ENCODE results near the gene MRAP.

MRAP gene

DNA sequence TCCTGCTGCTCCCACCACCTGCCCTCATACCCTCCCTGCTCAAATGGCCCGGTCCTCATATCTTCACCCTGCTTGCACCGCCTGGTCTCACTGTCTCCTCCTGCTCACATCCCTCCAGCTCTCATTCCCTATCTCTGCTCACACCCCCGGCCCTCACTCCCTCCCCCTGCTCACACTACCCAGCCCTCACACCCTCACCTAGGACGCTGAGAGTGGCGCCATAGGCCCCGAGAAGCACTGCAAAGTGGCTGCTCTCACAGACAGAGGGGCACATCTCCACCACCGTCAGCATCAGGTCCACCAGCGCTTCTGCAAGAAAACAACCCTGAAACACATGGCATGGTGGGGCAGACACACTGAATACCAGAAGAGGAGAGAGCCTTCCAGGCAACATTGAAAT lies 38.6 kb downstream of the MRAP start:
- no peak overlapping the region for H3K4me3 ChIP-seq (ENCODE audit: low read length)
- peak overlapping the region; percentile 7 for H3K9ac ChIP-seq (ENCODE audit: low read depth, low read length)
- no peaks in the 10 kb centered on the region for H3K27me3 ChIP-seq (ENCODE audit: control insufficient read depth, insufficient read depth, low read length)
- peaks cover 54% of the 10 kb centered on the region for H3K4me1 ChIP-seq (ENCODE audit: control insufficient read depth, insufficient read depth, low read length)
- peak overlapping the region; percentile 17 for H3K4me2 ChIP-seq (ENCODE audit: low read length)
- peaks cover 3% of the 10 kb centered on the region for H3K9me3 ChIP-seq (replicated peaks; ENCODE audit: low read length)
- H3K36me3 ChIP-seq (ENCODE audit: insufficient read depth, low read length), result peaks cover 67% of the 10 kb centered on the region

DNA sequence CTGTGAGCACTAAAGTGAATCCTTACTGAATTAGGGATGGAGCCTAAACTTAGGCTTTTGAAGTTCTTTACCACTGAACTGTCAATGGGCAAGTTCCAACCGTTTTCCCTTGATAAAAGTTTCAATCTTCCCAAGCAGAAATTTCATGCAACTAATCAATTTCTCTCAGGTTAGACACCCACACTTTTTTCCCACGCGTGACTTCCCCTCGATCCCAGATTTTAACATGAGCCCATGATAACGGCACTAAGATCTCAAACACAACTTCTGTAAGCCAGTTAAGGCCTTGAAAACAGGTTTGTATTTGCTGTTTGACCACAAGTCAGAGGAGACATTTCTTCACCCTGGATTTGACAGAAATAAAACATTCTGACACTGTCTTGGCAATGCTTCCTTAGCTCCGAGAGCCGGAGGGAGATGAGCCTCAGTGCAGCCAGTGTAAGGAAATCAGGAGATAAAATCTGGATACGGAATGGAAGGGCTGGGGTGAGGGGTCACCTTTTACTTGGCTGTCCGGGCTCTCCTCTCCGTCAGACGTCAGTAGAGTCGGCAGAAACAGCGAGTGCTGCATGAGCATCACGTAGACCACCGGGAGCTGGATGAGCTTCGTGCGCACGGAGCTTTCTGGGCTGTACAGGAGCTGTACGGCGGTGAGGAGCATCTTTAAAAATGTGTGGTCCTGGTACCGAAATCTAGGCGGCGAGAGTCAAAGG lies 39.7 kb downstream of the MRAP start:
- Histone ChIP-seq H3K9ac (ENCODE audit: low read depth, low read length) (no peak overlapping the region), H3K9me3 (replicated peaks; ENCODE audit: low read length) (no peaks in the 10 kb centered on the region), H3K4me1 (ENCODE audit: control insufficient read depth, insufficient read depth, low read length) (peaks cover 54% of the 10 kb centered on the region), H3K27me3 (ENCODE audit: control insufficient read depth, insufficient read depth, low read length) (no peaks in the 10 kb centered on the region), H3K4me3 (ENCODE audit: low read length) (no peak overlapping the region), H3K4me2 (ENCODE audit: low read length) (no peak overlapping the region), H3K36me3 (ENCODE audit: insufficient read depth, low read length) (peaks cover 69% of the 10 kb centered on the region)

DNA sequence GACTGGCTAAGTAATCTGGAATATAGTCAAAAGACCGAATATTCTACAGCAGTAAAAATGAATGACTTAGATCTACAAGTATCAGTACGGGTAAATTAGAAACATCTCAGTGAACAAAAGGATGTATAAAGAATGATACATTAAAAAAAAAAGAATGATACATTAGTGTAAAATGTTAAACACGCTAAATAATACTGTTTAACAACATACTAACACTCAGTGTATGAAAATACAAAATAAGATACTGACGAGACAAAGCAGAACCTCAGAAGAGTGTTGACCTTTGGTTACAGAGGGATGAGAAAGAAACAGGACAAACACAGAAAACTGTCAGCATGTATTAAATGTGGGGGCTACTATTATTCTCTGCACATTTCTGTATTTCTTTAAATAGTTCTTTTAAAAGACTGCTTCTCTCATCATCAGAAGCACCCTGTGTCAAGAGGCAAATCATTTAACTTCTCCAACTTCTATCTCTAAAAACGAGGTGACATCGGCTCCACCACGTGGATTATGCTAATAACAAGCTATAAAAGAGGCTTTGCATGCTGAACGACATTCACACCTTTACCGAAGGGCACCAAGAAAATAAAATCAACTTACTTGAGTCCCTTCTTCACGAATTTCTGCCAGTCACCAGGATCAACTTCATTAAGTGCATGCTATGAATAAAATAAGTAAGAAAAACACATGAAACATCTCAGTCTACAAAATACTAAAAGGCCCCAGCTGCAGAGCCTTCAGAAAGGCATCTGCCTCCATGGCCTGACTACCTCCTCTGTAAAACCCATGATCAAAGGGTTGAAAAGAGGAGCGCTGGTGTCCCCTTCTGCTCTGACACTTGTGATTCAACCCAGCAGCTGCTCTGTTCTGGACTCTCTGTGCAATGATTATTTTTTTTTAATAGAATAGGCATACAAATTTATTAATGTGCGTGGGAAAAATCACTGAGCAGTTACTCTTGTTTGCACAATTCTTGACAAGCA lies 42.5 kb downstream of the MRAP start:
- Histone ChIP-seq H3K27me3 (ENCODE audit: control insufficient read depth, insufficient read depth, low read length) (no peaks in the 10 kb centered on the region), H3K4me3 (ENCODE audit: low read length) (no peak overlapping the region), H3K9ac (ENCODE audit: low read depth, low read length) (peak overlapping the region; percentile 10), H3K4me2 (ENCODE audit: low read length) (no peak overlapping the region), H3K9me3 (replicated peaks; ENCODE audit: low read length) (peaks cover 13% of the 10 kb centered on the region), H3K36me3 (ENCODE audit: insufficient read depth, low read length) (peaks cover 74% of the 10 kb centered on the region), H3K4me1 (ENCODE audit: control insufficient read depth, insufficient read depth, low read length) (peaks cover 37% of the 10 kb centered on the region)

DNA sequence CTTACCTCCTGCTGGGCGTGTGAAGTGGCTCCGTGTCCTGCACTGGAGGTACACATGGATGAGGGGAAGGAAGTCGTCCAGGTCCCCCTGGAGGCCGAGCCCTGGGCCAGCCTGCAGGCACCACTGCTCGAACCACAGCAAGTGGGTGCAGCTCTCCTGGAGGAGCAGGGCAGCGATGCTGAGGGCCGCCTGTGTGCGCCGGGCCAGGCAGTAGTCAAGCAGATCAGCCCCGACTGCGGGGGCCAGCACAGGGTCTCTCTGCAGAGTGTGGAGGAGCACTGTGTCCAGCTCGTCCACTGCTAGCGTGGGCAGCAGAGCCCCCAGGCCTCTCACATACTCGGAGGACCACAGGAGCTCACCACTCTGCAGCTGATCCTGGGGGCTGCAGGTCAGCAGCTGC lies 48.3 kb downstream of the MRAP start:
- H3K4me1 ChIP-seq (ENCODE audit: control insufficient read depth, insufficient read depth, low read length), result no peaks in the 10 kb centered on the region
- no peaks in the 10 kb centered on the region for H3K27me3 ChIP-seq (ENCODE audit: control insufficient read depth, insufficient read depth, low read length)
- H3K9me3 ChIP-seq (replicated peaks; ENCODE audit: low read length), result peaks cover 13% of the 10 kb centered on the region
- H3K36me3 ChIP-seq (ENCODE audit: insufficient read depth, low read length), result peaks cover 96% of the 10 kb centered on the region
- H3K4me2 ChIP-seq (ENCODE audit: low read length), result no peak overlapping the region
- no peak overlapping the region for H3K9ac ChIP-seq (ENCODE audit: low read depth, low read length)
- no peak overlapping the region for H3K4me3 ChIP-seq (ENCODE audit: low read length)

DNA sequence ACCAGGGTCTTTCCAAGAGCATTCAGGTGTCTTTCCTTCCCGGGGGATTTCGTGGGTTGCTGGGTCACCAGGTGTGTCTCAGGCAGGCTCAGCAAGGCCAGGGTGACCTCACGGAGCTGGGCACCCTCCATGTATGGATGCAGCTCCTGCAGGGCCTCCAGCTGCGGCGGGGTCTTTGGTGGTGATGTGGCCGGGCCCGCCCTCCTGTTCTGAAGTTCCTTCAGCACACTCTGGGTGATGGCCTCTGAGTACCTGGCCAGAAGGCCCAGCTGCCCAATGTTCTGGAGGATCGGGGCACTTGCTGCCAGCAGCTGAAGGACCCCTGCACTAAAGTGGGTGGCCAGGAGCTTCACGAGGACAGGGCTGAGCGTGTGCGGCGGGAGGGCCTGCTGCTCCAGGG lies 48.7 kb downstream of the MRAP start:
- Histone ChIP-seq H3K9me3 (replicated peaks; ENCODE audit: low read length) (peaks cover 13% of the 10 kb centered on the region), H3K4me1 (ENCODE audit: control insufficient read depth, insufficient read depth, low read length) (no peaks in the 10 kb centered on the region), H3K4me3 (ENCODE audit: low read length) (no peak overlapping the region), H3K4me2 (ENCODE audit: low read length) (no peak overlapping the region), H3K36me3 (ENCODE audit: insufficient read depth, low read length) (peaks cover 96% of the 10 kb centered on the region), H3K27me3 (ENCODE audit: control insufficient read depth, insufficient read depth, low read length) (no peaks in the 10 kb centered on the region), H3K9ac (ENCODE audit: low read depth, low read length) (no peak overlapping the region)

DNA sequence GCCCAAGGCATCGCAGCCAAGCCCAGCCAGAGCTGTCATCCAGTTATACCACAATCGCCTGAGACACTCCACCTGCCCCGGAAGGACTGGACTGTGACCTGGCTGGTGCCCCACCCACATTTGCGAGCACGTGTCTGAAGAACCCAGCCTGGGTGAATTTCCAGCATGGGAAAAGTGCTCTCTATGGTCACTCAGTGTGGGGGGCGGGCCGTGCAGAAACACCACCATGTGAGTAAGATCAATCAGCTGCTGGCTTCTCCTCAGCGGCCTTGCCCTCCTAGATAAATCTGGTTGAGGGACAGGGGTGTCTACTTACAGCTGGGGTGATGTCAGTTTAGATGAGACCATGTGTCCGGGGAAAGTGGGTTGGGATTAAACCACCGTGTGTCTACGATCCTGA lies 49.3 kb downstream of the MRAP start:
- H3K4me2 ChIP-seq (ENCODE audit: low read length), result no peak overlapping the region
- no peaks in the 10 kb centered on the region for H3K27me3 ChIP-seq (ENCODE audit: control insufficient read depth, insufficient read depth, low read length)
- peaks cover 13% of the 10 kb centered on the region for H3K9me3 ChIP-seq (replicated peaks; ENCODE audit: low read length)
- H3K4me3 ChIP-seq (ENCODE audit: low read length), result no peak overlapping the region
- H3K36me3 ChIP-seq (ENCODE audit: insufficient read depth, low read length), result peaks cover 96% of the 10 kb centered on the region
- H3K9ac ChIP-seq (ENCODE audit: low read depth, low read length), result no peak overlapping the region
- no peaks in the 10 kb centered on the region for H3K4me1 ChIP-seq (ENCODE audit: control insufficient read depth, insufficient read depth, low read length)

DNA sequence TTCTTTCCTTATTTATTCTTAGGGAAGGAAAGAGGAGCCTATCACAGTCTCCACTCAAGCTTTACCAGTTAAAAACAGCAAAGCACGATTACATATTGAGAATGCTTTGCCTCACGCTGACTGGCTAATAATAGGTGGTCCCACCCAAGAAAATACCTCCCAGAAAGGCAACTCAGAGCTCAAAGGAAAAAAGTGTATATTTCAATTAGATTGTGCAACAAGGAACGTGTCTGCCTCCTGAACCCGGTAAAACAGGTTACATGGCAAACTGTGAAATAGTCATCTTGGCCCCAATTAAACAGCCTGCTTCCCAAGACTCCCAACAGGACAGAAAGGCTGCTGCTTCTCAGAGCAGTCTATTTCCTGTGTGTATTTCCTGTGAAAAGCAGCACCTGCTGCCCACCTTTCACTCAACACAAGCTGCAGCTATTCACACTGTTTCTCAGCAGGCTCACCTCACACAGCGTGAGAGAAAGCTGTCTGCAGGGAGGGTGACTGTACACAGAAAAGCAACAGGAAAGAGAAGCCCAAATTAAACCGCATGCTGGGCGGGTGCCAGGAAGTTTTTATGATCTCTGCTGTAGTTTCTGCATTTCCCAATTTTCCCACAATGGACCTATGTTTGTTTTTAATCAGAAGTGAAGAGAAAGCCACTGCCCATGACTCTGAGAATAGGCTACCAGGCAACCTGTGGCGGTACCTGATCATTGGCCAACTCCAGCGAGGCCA lies 50.1 kb downstream of the MRAP start:
- peaks cover 96% of the 10 kb centered on the region for H3K36me3 ChIP-seq (ENCODE audit: insufficient read depth, low read length)
- H3K4me2 ChIP-seq (ENCODE audit: low read length), result no peak overlapping the region
- no peaks in the 10 kb centered on the region for H3K27me3 ChIP-seq (ENCODE audit: control insufficient read depth, insufficient read depth, low read length)
- H3K4me3 ChIP-seq (ENCODE audit: low read length), result no peak overlapping the region
- H3K9ac ChIP-seq (ENCODE audit: low read depth, low read length), result no peak overlapping the region
- peaks cover 13% of the 10 kb centered on the region for H3K9me3 ChIP-seq (replicated peaks; ENCODE audit: low read length)
- no peaks in the 10 kb centered on the region for H3K4me1 ChIP-seq (ENCODE audit: control insufficient read depth, insufficient read depth, low read length)

DNA sequence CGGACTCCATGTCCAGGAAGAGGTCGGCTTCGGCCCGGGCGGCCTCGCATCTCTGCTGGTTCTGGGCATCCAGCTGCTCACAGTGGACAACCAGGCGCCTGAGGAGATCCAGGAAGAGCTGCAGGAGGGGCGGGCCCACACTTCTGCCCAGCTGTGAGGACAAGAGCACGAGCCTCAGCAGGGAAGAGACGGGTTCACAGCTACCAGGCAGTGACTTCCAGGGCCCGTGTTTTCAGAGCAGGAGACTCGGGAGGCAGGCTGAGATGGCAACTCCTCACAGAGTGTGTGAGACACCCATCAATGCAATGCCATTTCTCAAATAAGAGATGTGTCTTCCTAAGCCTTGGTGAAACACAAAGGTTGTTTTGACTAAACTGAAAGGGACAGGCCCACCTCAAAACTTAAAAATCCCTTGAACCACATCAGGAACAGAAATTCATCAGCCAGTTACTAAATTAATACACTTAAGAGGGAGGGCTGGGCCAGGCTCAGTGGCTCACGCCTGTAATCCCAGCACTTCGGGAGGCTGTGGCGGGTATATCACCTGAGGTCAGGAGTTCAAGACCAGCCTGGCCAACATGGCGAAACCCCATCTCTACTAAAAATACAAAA lies 50.8 kb downstream of the MRAP start:
- Histone ChIP-seq H3K9ac (ENCODE audit: low read depth, low read length) (no peak overlapping the region), H3K27me3 (ENCODE audit: control insufficient read depth, insufficient read depth, low read length) (no peaks in the 10 kb centered on the region), H3K36me3 (ENCODE audit: insufficient read depth, low read length) (peaks cover 96% of the 10 kb centered on the region), H3K9me3 (replicated peaks; ENCODE audit: low read length) (peaks cover 8% of the 10 kb centered on the region), H3K4me3 (ENCODE audit: low read length) (no peak overlapping the region), H3K4me2 (ENCODE audit: low read length) (no peak overlapping the region), H3K4me1 (ENCODE audit: control insufficient read depth, insufficient read depth, low read length) (no peaks in the 10 kb centered on the region)

DNA sequence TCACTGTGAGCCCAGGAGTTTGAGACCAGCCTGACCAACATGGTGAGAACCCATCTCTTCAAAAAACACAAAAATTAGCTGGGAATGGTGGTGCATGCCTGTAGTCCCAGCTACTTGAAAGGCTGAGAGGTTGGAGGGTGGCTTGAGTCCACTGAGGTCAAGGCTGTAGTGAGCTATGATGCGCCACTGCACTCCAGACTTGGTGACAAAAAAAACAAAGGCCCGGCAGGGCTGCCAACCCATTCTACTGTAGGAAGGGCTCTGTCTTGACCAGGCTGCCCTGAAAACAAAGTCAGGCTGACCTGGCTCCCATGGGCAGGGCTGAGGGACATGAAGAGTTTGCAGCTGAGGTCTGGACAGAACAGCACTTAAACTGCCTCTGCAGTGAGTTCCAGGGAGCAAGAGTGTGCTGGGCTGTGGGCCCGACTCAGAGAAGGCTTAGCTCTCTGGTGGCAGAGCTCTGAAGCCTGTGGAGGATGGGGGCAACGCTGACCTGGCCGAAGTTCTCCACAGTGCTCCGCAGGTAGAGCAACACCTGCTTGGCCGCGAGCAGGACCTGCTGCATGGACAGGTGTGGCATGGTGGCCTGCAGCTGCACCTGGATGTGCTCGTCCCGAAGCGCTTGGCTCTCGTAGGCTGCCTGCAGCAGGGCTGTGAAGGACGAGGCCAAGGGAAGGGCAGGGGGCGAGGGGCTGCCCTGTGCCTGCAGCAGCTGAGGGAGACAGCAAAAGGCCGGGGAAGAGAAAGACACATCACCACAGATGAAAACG lies 51.7 kb downstream of the MRAP start:
- Histone ChIP-seq H3K36me3 (ENCODE audit: insufficient read depth, low read length) (peaks cover 96% of the 10 kb centered on the region), H3K9me3 (replicated peaks; ENCODE audit: low read length) (no peaks in the 10 kb centered on the region), H3K4me2 (ENCODE audit: low read length) (no peak overlapping the region), H3K4me3 (ENCODE audit: low read length) (no peak overlapping the region), H3K4me1 (ENCODE audit: control insufficient read depth, insufficient read depth, low read length) (no peaks in the 10 kb centered on the region), H3K27me3 (ENCODE audit: control insufficient read depth, insufficient read depth, low read length) (no peaks in the 10 kb centered on the region), H3K9ac (ENCODE audit: low read depth, low read length) (no peak overlapping the region)

DNA sequence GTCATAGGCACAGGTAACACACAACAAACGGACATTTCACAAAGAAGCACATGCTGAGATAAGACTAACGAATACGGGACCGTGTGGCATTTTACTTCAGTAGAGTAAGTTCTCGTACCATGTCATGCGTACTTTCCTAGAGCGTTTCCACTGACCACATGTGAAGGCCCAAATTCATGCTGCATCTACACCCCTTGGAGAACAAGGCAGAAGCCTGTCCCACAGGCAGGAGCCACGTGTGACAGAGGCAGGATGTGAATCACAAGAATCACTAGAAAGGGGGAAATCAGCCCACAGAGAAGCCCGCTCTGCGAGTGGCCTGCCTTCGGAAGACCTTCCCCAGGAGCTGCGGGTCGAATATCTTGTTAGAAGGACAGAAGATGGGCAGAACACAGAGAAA lies 52.3 kb downstream of the MRAP start:
- no peaks in the 10 kb centered on the region for H3K4me1 ChIP-seq (ENCODE audit: control insufficient read depth, insufficient read depth, low read length)
- H3K9me3 ChIP-seq (replicated peaks; ENCODE audit: low read length), result no peaks in the 10 kb centered on the region
- H3K27me3 ChIP-seq (ENCODE audit: control insufficient read depth, insufficient read depth, low read length), result no peaks in the 10 kb centered on the region
- H3K4me2 ChIP-seq (ENCODE audit: low read length), result no peak overlapping the region
- no peak overlapping the region for H3K4me3 ChIP-seq (ENCODE audit: low read length)
- peaks cover 96% of the 10 kb centered on the region for H3K36me3 ChIP-seq (ENCODE audit: insufficient read depth, low read length)
- H3K9ac ChIP-seq (ENCODE audit: low read depth, low read length), result no peak overlapping the region

Data from skeletal muscle satellite cell (primary cell).